Activated CD4-positive, alpha-beta memory T cell treated with anti-CD3 and anti-CD28 coated beads, Interleukin-2, amount 10 ng/mL, durations not matched to agents 7 days and 5 days (primary cell): Measurements from ENCODE around the gene SLC26A11. TPM values are rescaled to one million over a fixed set of nuclear protein-coding genes. Genes with fewer than 3 reads are reported as not detected.

ENCODE experiments used
- CTCF ChIA-PET: fragments of 350-600 bp; sonication (Branson Sonifier 250); formaldehyde crosslinking; loops from one replicate; lab custom pipeline; 2021; ENCODE audit warnings: antibody characterized with exemption, inconsistent platforms; lab: Charles Lee
- POLR2A ChIA-PET: fragments of 350-600 bp; sonication (Branson Sonifier 250); formaldehyde crosslinking; loops from one replicate; lab custom pipeline; 2021; ENCODE audit warnings: antibody characterized with exemption; lab: Charles Lee
- DNase-seq: peaks from one replicate; pipeline ENCODE4 v3.0.0-alpha.2; 2020
- H3K27ac Mint-ChIP-seq: one replicate; pipeline ENCODE4 v1.8.0; 2021; ENCODE audit warnings: mild to moderate bottlenecking, mixed read lengths
- H3K27me3 Mint-ChIP-seq: one replicate; pipeline ENCODE4 v1.8.0; 2021; ENCODE audit warnings: mixed read lengths
- H3K36me3 Mint-ChIP-seq: one replicate; pipeline ENCODE4 v1.8.0; 2021; ENCODE audit warnings: low read depth, mixed read lengths
- H3K4me1 Mint-ChIP-seq: one replicate; pipeline ENCODE4 v1.8.0; 2021; ENCODE audit warnings: mixed read lengths
- H3K4me3 Mint-ChIP-seq: one replicate; pipeline ENCODE4 v1.8.0; 2021; ENCODE audit warnings: mild to moderate bottlenecking, mixed read lengths
- H3K9me3 Mint-ChIP-seq: one replicate; pipeline ENCODE4 v1.8.0; 2021; ENCODE audit warnings: mixed read lengths
- total RNA-seq, 2 experiments: library from RNA; stranded (reverse); gene quantifications; one replicate each; pipeline ENCODE4 v1.2.3, GENCODE V29; 2021

Gene SLC26A11
- total RNA-seq, 2 experiments from 2014 or later = 16.0 to 20.0 TPM

GRCh38 chr17:80223142-80223815 lies 3.1 kb downstream of the SLC26A11 start:
- H3K27me3 Mint-ChIP-seq = peaks cover 1% of the 10 kb centered on the region
- H3K4me3 Mint-ChIP-seq = no peak overlapping the region
- no peak for DNase-seq
- no peak overlapping the region for H3K27ac Mint-ChIP-seq
- ChIA-PET CTCF (no interaction called here), POLR2A (no interaction called here)
- no peaks in the 10 kb centered on the region for H3K9me3 Mint-ChIP-seq
- peaks cover 15% of the 10 kb centered on the region for H3K36me3 Mint-ChIP-seq
- H3K4me1 Mint-ChIP-seq = peaks cover 23% of the 10 kb centered on the region

GRCh38 chr17:80223838-80224497 lies 3.7 kb downstream of the SLC26A11 start:
- Mint-ChIP-seq H3K36me3 (peaks cover 14% of the 10 kb centered on the region), H3K4me1 (peaks cover 16% of the 10 kb centered on the region), H3K27me3 (peaks cover 1% of the 10 kb centered on the region)

GRCh38 chr17:80224683-80225082 lies 4.5 kb downstream of the SLC26A11 start:
- ChIA-PET CTCF (no interaction called here), POLR2A (no interaction called here)
- H3K9me3 Mint-ChIP-seq = no peaks in the 10 kb centered on the region
- no peak for DNase-seq
- no peak overlapping the region for H3K27ac Mint-ChIP-seq
- peaks cover 10% of the 10 kb centered on the region for H3K36me3 Mint-ChIP-seq
- H3K4me3 Mint-ChIP-seq = no peak overlapping the region
- H3K27me3 Mint-ChIP-seq = peaks cover 1% of the 10 kb centered on the region
- H3K4me1 Mint-ChIP-seq = peaks cover 10% of the 10 kb centered on the region

More at GRCh38 chr17:80223838-80224497, 3.7 kb downstream of the SLC26A11 start:
- DNase-seq = no peak
- ChIA-PET CTCF (no interaction called here), POLR2A (no interaction called here)
- Mint-ChIP-seq H3K9me3 (no peaks in the 10 kb centered on the region), H3K27ac (no peak overlapping the region), H3K4me3 (no peak overlapping the region)

GRCh38 chr17:80225230-80225629 lies 5.0 kb downstream of the SLC26A11 start:
- Mint-ChIP-seq H3K4me1 (peaks cover 8% of the 10 kb centered on the region), H3K27me3 (peaks cover 1% of the 10 kb centered on the region), H3K27ac (no peak overlapping the region), H3K36me3 (peaks cover 10% of the 10 kb centered on the region), H3K9me3 (no peaks in the 10 kb centered on the region), H3K4me3 (no peak overlapping the region)
- POLR2A ChIA-PET = interaction anchor here (0.9 to 1.9 kb wide), 3 partner anchors 39 to 79 kb away, joined by 3 to 5 read pairs (median 5); no protein-coding TSS in a partner anchor
- CTCF ChIA-PET = interaction anchor here (1.4 kb wide), 1 partner anchor 29 kb away, joined by 5 read pairs; no protein-coding TSS in a partner anchor
- no peak for DNase-seq

- Mint-ChIP-seq H3K27ac (no peak overlapping the region), H3K36me3 (peaks cover 21% of the 10 kb centered on the region), H3K27me3 (no peaks in the 10 kb centered on the region), H3K9me3 (peaks cover 3% of the 10 kb centered on the region), H3K4me3 (no peak overlapping the region), H3K4me1 (peaks cover 6% of the 10 kb centered on the region)
- CTCF ChIA-PET = interaction anchor here (1.1 kb wide), 1 partner anchor 218 kb away, joined by 3 read pairs; no protein-coding TSS in a partner anchor
- DNase-seq = no peak
- POLR2A ChIA-PET = interaction anchor here (1.3 to 1.9 kb wide), 2 partner anchors 10 to 46 kb away, joined by 5 to 7 read pairs; no protein-coding TSS in a partner anchor
Observed at GRCh38 chr17:80227156-80227555, 6.9 kb downstream of the SLC26A11 start.

- Mint-ChIP-seq H3K9me3 (peaks cover 7% of the 10 kb centered on the region), H3K4me3 (no peak overlapping the region), H3K27ac (no peak overlapping the region), H3K27me3 (no peaks in the 10 kb centered on the region), H3K36me3 (peaks cover 26% of the 10 kb centered on the region), H3K4me1 (peaks cover 6% of the 10 kb centered on the region)
- DNase-seq = no peak
- POLR2A ChIA-PET = interaction anchor here (1.3 kb wide), 1 partner anchor 10 kb away, joined by 7 read pairs; no protein-coding TSS in a partner anchor
- CTCF ChIA-PET = interaction anchor here (1.1 kb wide), 1 partner anchor 219 kb away, joined by 3 read pairs; no protein-coding TSS in a partner anchor
Observed at GRCh38 chr17:80227666-80228065, 7.4 kb downstream of the SLC26A11 start.

- Mint-ChIP-seq H3K36me3 (peaks cover 31% of the 10 kb centered on the region), H3K27ac (no peak overlapping the region), H3K27me3 (no peaks in the 10 kb centered on the region), H3K4me1 (peaks cover 2% of the 10 kb centered on the region), H3K9me3 (peaks cover 12% of the 10 kb centered on the region), H3K4me3 (no peak overlapping the region)
- POLR2A ChIA-PET = interaction anchor here (1.1 kb wide), 1 partner anchor 9 kb away, joined by 4 read pairs; the partner anchor contains the start of gene SGSH
- no peak for DNase-seq
- CTCF ChIA-PET = no interaction called here
Observed at GRCh38 chr17:80228477-80228876, 8.2 kb downstream of the SLC26A11 start.

GRCh38 chr17:80229011-80229410 lies 8.8 kb downstream of the SLC26A11 start:
- Mint-ChIP-seq H3K27me3 (no peaks in the 10 kb centered on the region), H3K27ac (no peak overlapping the region), H3K4me3 (no peak overlapping the region), H3K9me3 (peaks cover 12% of the 10 kb centered on the region), H3K4me1 (peaks cover 2% of the 10 kb centered on the region), H3K36me3 (peaks cover 30% of the 10 kb centered on the region)
- ChIA-PET CTCF (no interaction called here), POLR2A (interaction anchor here (1.1 to 2.0 kb wide), 2 partner anchors 9 kb away, joined by 4 to 8 read pairs; partner anchors contain the start of genes SGSH and SLC26A11)
- DNase-seq = no peak

GRCh38 chr17:80232438-80232837 lies 12.2 kb downstream of the SLC26A11 start:
- ChIA-PET POLR2A (no interaction called here), CTCF (interaction anchor here (1.6 kb wide), 1 partner anchor 131 kb away, joined by 5 read pairs; the partner anchor contains the start of gene GAA)
- no peak overlapping the region for H3K27ac Mint-ChIP-seq
- no peaks in the 10 kb centered on the region for H3K27me3 Mint-ChIP-seq
- peaks cover 17% of the 10 kb centered on the region for H3K9me3 Mint-ChIP-seq
- DNase-seq = no peak
- H3K4me3 Mint-ChIP-seq = no peak overlapping the region
- H3K4me1 Mint-ChIP-seq = no peaks in the 10 kb centered on the region
- H3K36me3 Mint-ChIP-seq = peaks cover 42% of the 10 kb centered on the region

GRCh38 chr17:80233202-80233601 lies 13.0 kb downstream of the SLC26A11 start:
- Mint-ChIP-seq H3K4me3 (no peak overlapping the region), H3K27ac (no peak overlapping the region)

GRCh38 chr17:80236911-80237310 lies 16.7 kb downstream of the SLC26A11 start:
- Mint-ChIP-seq H3K4me1 (no peaks in the 10 kb centered on the region), H3K27ac (no peak overlapping the region), H3K36me3 (peaks cover 34% of the 10 kb centered on the region), H3K27me3 (no peaks in the 10 kb centered on the region), H3K9me3 (peaks cover 14% of the 10 kb centered on the region), H3K4me3 (no peak overlapping the region)
- ChIA-PET POLR2A (interaction anchor here (2.8 kb wide), 1 partner anchor 10 kb away, joined by 7 read pairs; no protein-coding TSS in a partner anchor), CTCF (no interaction called here)
- no peak for DNase-seq

More at GRCh38 chr17:80233202-80233601, 13.0 kb downstream of the SLC26A11 start:
- no peak for DNase-seq
- no peaks in the 10 kb centered on the region for H3K27me3 Mint-ChIP-seq
- CTCF ChIA-PET = no interaction called here
- POLR2A ChIA-PET = no interaction called here
- H3K36me3 Mint-ChIP-seq = peaks cover 46% of the 10 kb centered on the region
- H3K9me3 Mint-ChIP-seq = peaks cover 17% of the 10 kb centered on the region
- no peaks in the 10 kb centered on the region for H3K4me1 Mint-ChIP-seq

- DNase-seq = no peak
- H3K4me1 Mint-ChIP-seq = no peaks in the 10 kb centered on the region
- H3K9me3 Mint-ChIP-seq = peaks cover 13% of the 10 kb centered on the region
- peaks cover 30% of the 10 kb centered on the region for H3K36me3 Mint-ChIP-seq
- POLR2A ChIA-PET = interaction anchor here (0.6 to 2.8 kb wide), 2 partner anchors 10 to 65 kb away, joined by 3 to 7 read pairs; no protein-coding TSS in a partner anchor
- H3K27me3 Mint-ChIP-seq = no peaks in the 10 kb centered on the region
- CTCF ChIA-PET = no interaction called here
- H3K27ac Mint-ChIP-seq = no peak overlapping the region
- H3K4me3 Mint-ChIP-seq = no peak overlapping the region
Observed at GRCh38 chr17:80237386-80237785, 17.2 kb downstream of the SLC26A11 start.

GRCh38 chr17:80242505-80242904 lies 22.3 kb downstream of the SLC26A11 start:
- Mint-ChIP-seq H3K4me3 (no peak overlapping the region), H3K27ac (no peak overlapping the region), H3K9me3 (no peaks in the 10 kb centered on the region), H3K4me1 (no peaks in the 10 kb centered on the region), H3K36me3 (peaks cover 6% of the 10 kb centered on the region), H3K27me3 (no peaks in the 10 kb centered on the region)
- DNase-seq = no peak
- ChIA-PET POLR2A (no interaction called here), CTCF (no interaction called here)
